Naive thymus-derived CD4-positive, alpha-beta T cell (primary cell): ENCODE measurements around the gene ATPAF2. TPM values are rescaled to one million over a fixed set of nuclear protein-coding genes. Genes with fewer than 3 reads are reported as not detected.
A peak's percentile ranks its signal among the peaks of the same experiment; 100 is the strongest.

Source experiments
- ATAC-seq: fragments of 150-1000 bp; cut with Tn5 transposase; 2 replicates; pipeline ENCODE4 v1.10.0; 2021; ENCODE audit warnings: mild to moderate bottlenecking, moderate library complexity
- CTCF ChIA-PET: fragments of 350-600 bp; sonication (Branson Sonifier 250); formaldehyde crosslinking; loops from one replicate; lab custom pipeline; 2021; ENCODE audit warnings: antibody characterized with exemption; lab: Charles Lee
- POLR2A ChIA-PET: fragments of 350-600 bp; sonication (Branson Sonifier 250); formaldehyde crosslinking; loops from one replicate; lab custom pipeline; 2021; ENCODE audit warnings: antibody characterized with exemption, inconsistent platforms; lab: Charles Lee
- DNase-seq, 9 donors: peaks; one replicate each; pipeline versions ENCODE4 v3.0.0 to v3.0.0-alpha.2; 2020 to 2022; ENCODE audit warnings: mixed read lengths in 1 of 9
- H3K27ac ChIP-seq: one replicate; pipeline ENCODE4 v1.7.0; 2013; ENCODE audit warnings: mild to moderate bottlenecking, low read depth, low read length, moderate library complexity
- H3K27me3 ChIP-seq, 2 donors: one replicate each; pipeline ENCODE4 v1.7.0; 2013; ENCODE audit warnings: low read length in 2 of 2, mild to moderate bottlenecking in 2 of 2, moderate library complexity in 2 of 2; ENCODE audit not compliant: control insufficient read depth in 2 of 2, insufficient read depth in 2 of 2
- H3K36me3 ChIP-seq, 3 experiments: 1 replicate in 2 of 3; 2 replicates in 1 of 3; pipeline ENCODE4 v1.7.0; 2013; ENCODE audit warnings: low read length in 3 of 3, mild to moderate bottlenecking in 3 of 3, moderate library complexity in 1 of 3; ENCODE audit not compliant: insufficient read depth in 3 of 3, control insufficient read depth in 2 of 3
- H3K4me1 ChIP-seq, 2 donors: one replicate each; pipeline ENCODE4 v1.7.0; 2013; ENCODE audit warnings: low read length in 2 of 2, mild to moderate bottlenecking in 2 of 2, moderate library complexity in 1 of 2; ENCODE audit not compliant: control insufficient read depth in 2 of 2, insufficient read depth in 2 of 2
- H3K4me3 ChIP-seq: 2 replicates; pipeline ENCODE4 v1.7.0; 2013; ENCODE audit warnings: mild to moderate bottlenecking, low read length
- H3K9me3 ChIP-seq, 3 experiments: 1 replicate in 2 of 3; 2 replicates in 1 of 3; pipeline ENCODE4 v1.7.0; 2013; ENCODE audit warnings: low read length in 3 of 3; ENCODE audit not compliant: control insufficient read depth in 2 of 3
- H3K27ac Mint-ChIP-seq, 9 donors: one replicate each; pipeline ENCODE4 v1.8.0; 2020 to 2022; ENCODE audit warnings: mixed read lengths in 9 of 9, mild to moderate bottlenecking in 8 of 9, moderate library complexity in 5 of 9, inconsistent platforms in 2 of 9
- H3K27me3 Mint-ChIP-seq, 5 donors: one replicate each; pipeline ENCODE4 v1.8.0; 2021 to 2022; ENCODE audit warnings: mixed read lengths in 5 of 5, mild to moderate bottlenecking in 1 of 5
- H3K36me3 Mint-ChIP-seq, 5 donors: one replicate each; pipeline ENCODE4 v1.8.0; 2020 to 2022; ENCODE audit warnings: mixed read lengths in 5 of 5, mild to moderate bottlenecking in 3 of 5, inconsistent platforms in 1 of 5
- H3K4me1 Mint-ChIP-seq, 7 donors: one replicate each; pipeline ENCODE4 v1.8.0; 2020 to 2022; ENCODE audit warnings: mixed read lengths in 7 of 7, mild to moderate bottlenecking in 3 of 7, inconsistent platforms in 1 of 7
- H3K4me3 Mint-ChIP-seq, 10 donors: one replicate each; pipeline ENCODE4 v1.8.0; 2020 to 2022; ENCODE audit warnings: mild to moderate bottlenecking in 10 of 10, mixed read lengths in 10 of 10, moderate library complexity in 6 of 10, inconsistent platforms in 2 of 10
- H3K9me3 Mint-ChIP-seq, 11 donors: one replicate each; pipeline ENCODE4 v1.8.0; 2020 to 2022; ENCODE audit warnings: mixed read lengths in 11 of 11, mild to moderate bottlenecking in 4 of 11, inconsistent platforms in 1 of 11, moderate library complexity in 1 of 11
- intact Hi-C, 2 donors: fragments of 100-400 bp; cut with micrococcal nuclease; formaldehyde crosslinking; loops; one replicate each; pipeline ENCODE4 v1.15.1; 2023
- polyA plus RNA-seq, 2 donors: library from polyadenylated mRNA; unstranded; fragments of 300-500 nt; fragmentation: Illumina TruSeq; gene quantifications; one replicate each; pipeline ENCODE4 v1.2.3, GENCODE V29; 2021
- total RNA-seq, 6 experiments: library from RNA in 5 of 6; stranded (reverse) in 5 of 6; gene quantifications; 1 replicate in 5 of 6; 2 replicates in 1 of 6; pipeline ENCODE4 v1.2.3 and lab custom pipeline; 2021 to 2026

Gene ATPAF2
- total and polyA plus RNA-seq, 7 experiments from 2014 or later, result 16.3 to 36.7 (median 31.4) TPM

DNA sequence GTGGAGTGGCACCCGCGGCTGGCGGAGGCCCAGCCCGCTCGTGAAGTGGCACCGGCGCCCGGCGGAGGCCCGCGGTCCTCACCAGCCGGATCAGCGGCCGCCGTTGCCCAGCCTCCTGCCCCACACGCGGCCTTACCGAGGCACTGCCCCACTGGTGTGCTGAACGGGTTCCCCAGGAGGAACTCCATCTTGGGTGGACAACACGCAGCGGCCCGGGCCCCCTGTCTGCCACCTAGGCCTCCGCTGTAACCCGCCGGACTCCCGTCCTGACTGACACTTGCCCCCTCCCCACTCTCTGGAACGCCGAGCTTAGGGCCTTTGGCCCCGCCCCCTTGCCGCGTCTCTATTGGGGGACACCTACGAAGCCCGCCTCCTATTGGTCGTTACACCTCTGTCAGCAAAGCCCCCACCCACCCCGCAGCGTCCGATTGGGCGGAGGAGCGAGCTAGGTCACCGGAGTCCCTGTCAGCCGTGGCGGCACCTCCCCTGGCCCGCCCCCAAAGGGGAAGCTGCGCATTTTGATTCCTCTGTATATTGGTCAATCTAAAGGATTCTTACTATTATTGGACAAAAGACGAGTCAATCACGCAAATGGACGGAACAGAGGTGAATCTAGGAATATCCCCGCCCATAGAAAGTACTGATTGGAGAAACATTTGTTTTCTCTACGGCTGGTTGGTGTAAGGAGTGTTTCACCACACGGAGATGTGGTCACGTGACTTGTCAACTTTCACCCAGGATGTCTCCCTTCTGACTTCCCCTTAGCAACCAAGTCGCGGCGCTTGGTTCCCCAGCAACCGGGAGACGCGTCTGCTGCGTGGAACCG, 66.6 kb downstream of the ATPAF2 start, which contains the start of the genes DRC3 and TOM1L2:
DRC3 (plus strand) TSS at position 737 of the 826 bp plus-strand sequence. CDS start 4,737 bp downstream, outside the sequence.
TOM1L2 (minus strand) TSS at position 275 of the 826 bp plus-strand sequence; CDS start at position 188, 87 bp downstream.
- H3K9me3 ChIP-seq, result no peaks in the 10 kb centered on the region
- DNase-seq (peak; percentile 96 to 100 (median 100)), ATAC-seq (peak; percentile 95)
- intact Hi-C loops, result loop anchor here (1.0 to 10.0 kb wide), 23 partner anchors 12 to 1555 kb away; partner anchors contain the start of genes ALKBH5 (in 2 of the 2), ATPAF2 (in 2 of the 2), DRG2 (in 2 of the 2) and GID4 (in 2 of the 2)
- Mint-ChIP-seq H3K9me3 (no peaks in the 10 kb centered on the region), H3K4me3 (peak within 1 kb of the TSS; percentile 93 to 98 (median 97)), H3K27ac (peak within 1 kb of the TSS; percentile 89 to 98 (median 95)), H3K36me3 (no peaks in the 10 kb centered on the region), H3K4me1 (peaks cover 30 to 57% (median 45%) of the 10 kb centered on the region in 7 donors), H3K27me3 (no peaks in the 10 kb centered on the region)
- ChIA-PET POLR2A (interaction anchor here (0.6 to 3.4 kb wide), 11 partner anchors 10 to 293 kb away, joined by 3 to 62 read pairs (median 4); partner anchors contain the start of genes ALKBH5 and SREBF1), CTCF (interaction anchor here (0.6 to 2.8 kb wide), 7 partner anchors 11 to 66 kb away, joined by 3 to 12 read pairs (median 3); no protein-coding TSS in a partner anchor)
- no peaks in the 10 kb centered on the region for H3K36me3 ChIP-seq
- H3K4me3 ChIP-seq, result peak within 1 kb of the TSS; percentile 70
- H3K27me3 ChIP-seq, result no peaks in the 10 kb centered on the region
- H3K27ac ChIP-seq, result peak within 1 kb of the TSS; percentile 85
- peaks cover 14 to 26% of the 10 kb centered on the region in 2 donors for H3K4me1 ChIP-seq

DNA sequence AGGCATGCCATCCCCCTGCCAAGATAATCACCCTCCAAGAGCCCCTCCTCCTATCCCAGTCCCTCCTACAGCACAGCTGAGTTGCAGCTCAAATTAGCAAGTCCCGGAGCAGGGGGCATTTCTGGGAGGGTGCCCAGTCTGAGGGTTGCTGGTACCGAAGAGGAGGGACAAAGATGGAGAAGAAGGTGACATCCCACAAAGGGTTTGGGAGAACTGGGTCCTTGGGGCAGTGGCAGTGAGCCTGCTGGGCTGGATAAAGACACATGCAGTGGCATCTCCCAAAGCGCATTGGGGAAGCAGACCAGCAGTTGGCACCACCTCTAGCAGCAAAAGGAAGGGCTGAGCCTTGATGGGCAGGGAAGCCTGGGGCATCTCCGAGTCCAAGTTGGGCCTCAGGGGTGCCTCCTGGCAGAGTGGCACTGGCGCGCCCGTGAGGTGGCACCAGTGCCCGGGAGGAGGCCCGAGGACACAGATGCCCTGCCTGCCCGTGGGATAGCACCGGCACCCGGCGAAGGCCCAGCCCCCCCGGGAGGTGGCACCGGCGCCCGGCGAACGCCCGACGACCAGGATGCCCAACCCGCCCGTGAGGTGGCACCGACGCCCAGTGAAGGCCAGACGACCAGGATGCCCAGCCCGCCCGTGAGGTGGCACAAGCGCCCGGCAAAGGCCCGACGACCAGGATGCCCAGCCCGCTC, 67.4 kb downstream of the ATPAF2 start:
- Histone ChIP-seq H3K36me3 (no peaks in the 10 kb centered on the region), H3K9me3 (no peaks in the 10 kb centered on the region), H3K4me1 (peaks cover 14 to 31% of the 10 kb centered on the region in 2 donors), H3K4me3 (peak overlapping the region; percentile 70), H3K27me3 (no peaks in the 10 kb centered on the region), H3K27ac (peak overlapping the region; percentile 85)
- peaks cover 37 to 64% (median 52%) of the 10 kb centered on the region in 7 donors for H3K4me1 Mint-ChIP-seq
- H3K4me3 Mint-ChIP-seq, result peak overlapping the region; percentile 82 to 98 (median 89)
- no peaks in the 10 kb centered on the region for H3K9me3 Mint-ChIP-seq
- H3K27me3 Mint-ChIP-seq, result no peaks in the 10 kb centered on the region
- ATAC-seq (no peak), DNase-seq (peak in 4 of 9 donors; percentile 14 to 47 (median 23))
- H3K27ac Mint-ChIP-seq, result peak overlapping the region; percentile 44 to 94 (median 84)
- POLR2A ChIA-PET, result interaction anchor here (0.8 to 6.7 kb wide), 6 partner anchors 13 to 216 kb away, joined by 3 to 62 read pairs (median 7); partner anchors contain the start of gene SREBF1
- no peaks in the 10 kb centered on the region for H3K36me3 Mint-ChIP-seq
- CTCF ChIA-PET, result interaction anchor here (1.0 to 2.8 kb wide), 4 partner anchors 11 to 52 kb away, joined by 3 to 12 read pairs (median 4); no protein-coding TSS in a partner anchor
- intact Hi-C loops, result loop anchor here (1.0 to 10.0 kb wide), 23 partner anchors 11 to 1554 kb away; partner anchors contain the start of genes ALKBH5 (in 2 of the 2), ATPAF2 (in 2 of the 2), DRG2 (in 2 of the 2) and GID4 (in 2 of the 2)

DNA sequence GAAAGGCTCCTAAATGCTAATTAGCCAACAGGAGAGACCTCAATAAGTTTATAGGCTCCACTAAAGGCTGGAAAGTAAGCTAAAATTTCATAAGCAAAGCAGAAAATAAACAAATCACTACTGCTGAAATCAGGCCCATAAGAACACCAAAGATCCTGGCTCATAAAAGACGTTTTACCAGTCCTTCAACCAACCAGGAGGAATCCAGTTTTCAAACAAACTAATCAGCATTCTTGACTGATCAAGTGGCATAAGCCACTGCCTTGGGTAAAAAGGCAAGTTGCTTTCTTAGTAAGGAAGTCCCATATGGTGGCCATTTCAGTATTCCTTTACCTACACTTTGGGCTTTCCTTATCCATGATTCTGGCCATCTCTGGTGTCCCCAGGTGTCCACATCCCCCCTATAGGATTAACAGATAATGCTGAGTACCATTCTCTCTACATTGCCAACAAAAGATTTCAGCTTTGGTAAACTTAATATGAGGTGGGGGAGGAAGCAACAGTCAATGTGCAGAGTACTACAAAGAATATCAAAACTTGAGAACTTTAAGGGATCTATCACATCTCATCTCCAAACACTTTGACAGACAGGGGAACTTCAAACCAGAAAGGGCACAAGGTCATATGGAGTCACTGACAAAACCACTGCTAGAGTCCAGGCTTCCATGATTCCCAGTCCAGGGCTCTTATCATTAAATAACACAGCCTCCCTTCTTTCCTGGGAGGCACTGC, 68.1 kb downstream of the ATPAF2 start:
- Mint-ChIP-seq H3K4me3 (peak overlapping the region; percentile 82 to 98 (median 89)), H3K27ac (peak overlapping the region; percentile 44 to 94 (median 81)), H3K27me3 (no peaks in the 10 kb centered on the region), H3K9me3 (no peaks in the 10 kb centered on the region), H3K36me3 (peaks cover 0 to 4% (median 0%) of the 10 kb centered on the region in 5 donors), H3K4me1 (peaks cover 43 to 71% (median 59%) of the 10 kb centered on the region in 7 donors)
- no peak for DNase-seq
- peaks cover 14 to 38% of the 10 kb centered on the region in 2 donors for H3K4me1 ChIP-seq
- H3K4me3 ChIP-seq, result peak overlapping the region; percentile 70
- CTCF ChIA-PET, result interaction anchor here (1.0 to 2.8 kb wide), 3 partner anchors 10 to 51 kb away, joined by 3 to 12 read pairs (median 5); no protein-coding TSS in a partner anchor
- POLR2A ChIA-PET, result interaction anchor here (0.5 to 6.7 kb wide), 5 partner anchors 12 to 215 kb away, joined by 3 to 62 read pairs (median 3); no protein-coding TSS in a partner anchor
- peak overlapping the region; percentile 85 for H3K27ac ChIP-seq
- no peak for ATAC-seq
- H3K9me3 ChIP-seq, result no peaks in the 10 kb centered on the region
- intact Hi-C loops, result loop anchor here (5.0 to 10.0 kb wide), 8 partner anchors 54 to 1554 kb away; partner anchors contain the start of genes DRG2 (in 2 of the 2), NT5M (in 2 of the 2), PLD6 (in 1 of the 2) and RAI1 (in 1 of the 2)
- no peaks in the 10 kb centered on the region for H3K27me3 ChIP-seq
- H3K36me3 ChIP-seq, result no peaks in the 10 kb centered on the region

Other genes with a start within 250 kb of the ATPAF2 start
- gene SREBF1, start 202.2 kb downstream of the ATPAF2 start, total RNA-seq, result 100 to 1,000 TPM in 3 of 5 experiments, 10 to 100 TPM in 2; 30.9 to 281 (median 159) TPM
- 10 to 100 TPM; 22.4 to 41.3 TPM for gene SREBF1, start 202.2 kb downstream of the ATPAF2 start, polyA plus RNA-seq
- 10 to 100 TPM; 35.1 to 84.1 (median 63.4) TPM for gene TOM1L2, start 66.8 kb downstream of the ATPAF2 start, total RNA-seq
- 10 to 100 TPM in 1 of 2 donors, 1 to 10 TPM in 1; 6.9 to 16.9 TPM for gene TOM1L2, start 66.8 kb downstream of the ATPAF2 start, polyA plus RNA-seq
- gene DRC3, start 66.3 kb downstream of the ATPAF2 start, total RNA-seq, result 1 to 10 TPM in 1 of 5 experiments, under 1 TPM in 1, not detected in 3; 1.00 to 2.4 TPM
- under 1 TPM in 1 of 2 donors, not detected in 1; 0.50 TPM for gene DRC3, start 66.3 kb downstream of the ATPAF2 start, polyA plus RNA-seq
- 10 to 100 TPM in 2 of 5 experiments, 1 to 10 TPM in 3; 6.0 to 11.4 (median 10.0) TPM for gene GID4, start 240 bp upstream of the ATPAF2 start, total RNA-seq
- 1 to 10 TPM; 5.9 to 7.0 TPM for gene GID4, start 240 bp upstream of the ATPAF2 start, polyA plus RNA-seq
- gene DRG2, start 48.8 kb upstream of the ATPAF2 start, total RNA-seq, result 10 to 100 TPM; 39.6 to 54.7 (median 48.8) TPM
- gene DRG2, start 48.8 kb upstream of the ATPAF2 start, polyA plus RNA-seq, result 10 to 100 TPM; 37.7 to 46.0 TPM
- 1 to 10 TPM in 3 of 5 experiments, under 1 TPM in 2; 0.53 to 2.0 (median 1.2) TPM for gene MYO15A, start 69.6 kb upstream of the ATPAF2 start, total RNA-seq
- under 1 TPM; 0.41 to 0.43 TPM for gene MYO15A, start 69.6 kb upstream of the ATPAF2 start, polyA plus RNA-seq
- gene ALKBH5, start 144.7 kb upstream of the ATPAF2 start, total RNA-seq, result 100 to 1,000 TPM in 3 of 5 experiments, 10 to 100 TPM in 2; 97.4 to 135 (median 108) TPM
- gene ALKBH5, start 144.7 kb upstream of the ATPAF2 start, polyA plus RNA-seq, result 100 to 1,000 TPM; 121 to 154 TPM
- gene LLGL1, start 186.5 kb upstream of the ATPAF2 start, total RNA-seq, result 10 to 100 TPM; 12.9 to 21.6 (median 16.5) TPM
- gene LLGL1, start 186.5 kb upstream of the ATPAF2 start, polyA plus RNA-seq, result 1 to 10 TPM in 1 of 2 donors, under 1 TPM in 1; 0.89 to 2.0 TPM
- 100 to 1,000 TPM; 253 to 348 (median 303) TPM for gene FLII, start 219.6 kb upstream of the ATPAF2 start, total RNA-seq
- 100 to 1,000 TPM in 1 of 2 donors, 10 to 100 TPM in 1; 93.1 to 198 TPM for gene FLII, start 219.6 kb upstream of the ATPAF2 start, polyA plus RNA-seq
- gene MIEF2, start 221.5 kb upstream of the ATPAF2 start, total RNA-seq, result 10 to 100 TPM in 4 of 5 experiments, 1 to 10 TPM in 1; 6.5 to 22.5 (median 15.1) TPM
- gene MIEF2, start 221.5 kb upstream of the ATPAF2 start, polyA plus RNA-seq, result 10 to 100 TPM; 11.3 to 19.6 TPM